ENCODE measurements around the gene HEATR5A.

DNA sequence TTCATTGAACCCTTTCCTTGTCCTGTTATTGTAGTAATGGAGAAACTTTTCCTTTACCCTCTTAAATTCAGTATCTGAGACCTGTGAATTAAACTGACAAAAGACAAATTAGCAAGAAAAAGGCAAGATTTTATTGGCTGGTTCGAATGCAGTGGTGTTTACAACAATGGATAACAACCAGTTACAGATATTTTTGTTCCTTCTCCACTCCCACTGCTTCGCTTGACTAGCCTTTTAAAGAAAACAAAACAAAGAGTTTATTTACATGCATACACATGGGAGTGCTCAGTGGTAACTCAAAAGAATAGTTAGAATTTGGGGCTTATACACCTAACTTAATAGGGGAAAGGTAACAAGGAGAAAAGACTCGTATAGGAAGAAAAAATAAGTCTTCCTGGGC, 175.7 kb downstream of the HEATR5A start:
- TF ChIP-seq, protein P1, sequence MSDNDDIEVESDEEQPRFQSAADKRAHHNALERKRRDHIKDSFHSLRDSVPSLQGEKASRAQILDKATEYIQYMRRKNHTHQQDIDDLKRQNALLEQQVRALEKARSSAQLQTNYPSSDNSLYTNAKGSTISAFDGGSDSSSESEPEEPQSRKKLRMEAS (IDR thresholded peaks at IDR 0.05; ENCODE audit: low read depth) = no peak
- TF ChIP-seq, protein P2, sequence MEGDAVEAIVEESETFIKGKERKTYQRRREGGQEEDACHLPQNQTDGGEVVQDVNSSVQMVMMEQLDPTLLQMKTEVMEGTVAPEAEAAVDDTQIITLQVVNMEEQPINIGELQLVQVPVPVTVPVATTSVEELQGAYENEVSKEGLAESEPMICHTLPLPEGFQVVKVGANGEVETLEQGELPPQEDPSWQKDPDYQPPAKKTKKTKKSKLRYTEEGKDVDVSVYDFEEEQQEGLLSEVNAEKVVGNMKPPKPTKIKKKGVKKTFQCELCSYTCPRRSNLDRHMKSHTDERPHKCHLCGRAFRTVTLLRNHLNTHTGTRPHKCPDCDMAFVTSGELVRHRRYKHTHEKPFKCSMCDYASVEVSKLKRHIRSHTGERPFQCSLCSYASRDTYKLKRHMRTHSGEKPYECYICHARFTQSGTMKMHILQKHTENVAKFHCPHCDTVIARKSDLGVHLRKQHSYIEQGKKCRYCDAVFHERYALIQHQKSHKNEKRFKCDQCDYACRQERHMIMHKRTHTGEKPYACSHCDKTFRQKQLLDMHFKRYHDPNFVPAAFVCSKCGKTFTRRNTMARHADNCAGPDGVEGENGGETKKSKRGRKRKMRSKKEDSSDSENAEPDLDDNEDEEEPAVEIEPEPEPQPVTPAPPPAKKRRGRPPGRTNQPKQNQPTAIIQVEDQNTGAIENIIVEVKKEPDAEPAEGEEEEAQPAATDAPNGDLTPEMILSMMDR (IDR thresholded peaks at IDR 0.05) = no peak
- TF ChIP-seq, protein P3, sequence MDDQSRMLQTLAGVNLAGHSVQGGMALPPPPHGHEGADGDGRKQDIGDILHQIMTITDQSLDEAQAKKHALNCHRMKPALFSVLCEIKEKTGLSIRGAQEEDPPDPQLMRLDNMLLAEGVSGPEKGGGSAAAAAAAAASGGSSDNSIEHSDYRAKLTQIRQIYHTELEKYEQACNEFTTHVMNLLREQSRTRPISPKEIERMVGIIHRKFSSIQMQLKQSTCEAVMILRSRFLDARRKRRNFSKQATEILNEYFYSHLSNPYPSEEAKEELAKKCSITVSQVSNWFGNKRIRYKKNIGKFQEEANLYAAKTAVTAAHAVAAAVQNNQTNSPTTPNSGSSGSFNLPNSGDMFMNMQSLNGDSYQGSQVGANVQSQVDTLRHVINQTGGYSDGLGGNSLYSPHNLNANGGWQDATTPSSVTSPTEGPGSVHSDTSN (IDR thresholded peaks at IDR 0.05) = no peak
- TF ChIP-seq POLR2AphosphoS5 (IDR thresholded peaks at IDR 0.05; ENCODE audit: low read depth, low read length) (no peak), FOXM1 (IDR thresholded peaks at IDR 0.05; ENCODE audit: low read depth) (no peak), EP300 (IDR thresholded peaks at IDR 0.05; ENCODE audit: borderline replicate concordance in 1 of 2, low read depth in 1 of 2, low read length in 1 of 2) (no peak), EZH2phosphoT487 (IDR thresholded peaks at IDR 0.05; ENCODE audit: borderline replicate concordance, low read depth) (no peak), TAF1 (IDR thresholded peaks at IDR 0.05; ENCODE audit: borderline replicate concordance, low read depth, low read length) (no peak), RAD21 (IDR thresholded peaks at IDR 0.05; ENCODE audit: low read length) (no peak), RXRA (IDR thresholded peaks at IDR 0.05; ENCODE audit: borderline replicate concordance, low read depth) (no peak), MEF2A (IDR thresholded peaks at IDR 0.05; ENCODE audit: borderline replicate concordance, low read depth) (no peak)
- TF ChIP-seq, protein P4, sequence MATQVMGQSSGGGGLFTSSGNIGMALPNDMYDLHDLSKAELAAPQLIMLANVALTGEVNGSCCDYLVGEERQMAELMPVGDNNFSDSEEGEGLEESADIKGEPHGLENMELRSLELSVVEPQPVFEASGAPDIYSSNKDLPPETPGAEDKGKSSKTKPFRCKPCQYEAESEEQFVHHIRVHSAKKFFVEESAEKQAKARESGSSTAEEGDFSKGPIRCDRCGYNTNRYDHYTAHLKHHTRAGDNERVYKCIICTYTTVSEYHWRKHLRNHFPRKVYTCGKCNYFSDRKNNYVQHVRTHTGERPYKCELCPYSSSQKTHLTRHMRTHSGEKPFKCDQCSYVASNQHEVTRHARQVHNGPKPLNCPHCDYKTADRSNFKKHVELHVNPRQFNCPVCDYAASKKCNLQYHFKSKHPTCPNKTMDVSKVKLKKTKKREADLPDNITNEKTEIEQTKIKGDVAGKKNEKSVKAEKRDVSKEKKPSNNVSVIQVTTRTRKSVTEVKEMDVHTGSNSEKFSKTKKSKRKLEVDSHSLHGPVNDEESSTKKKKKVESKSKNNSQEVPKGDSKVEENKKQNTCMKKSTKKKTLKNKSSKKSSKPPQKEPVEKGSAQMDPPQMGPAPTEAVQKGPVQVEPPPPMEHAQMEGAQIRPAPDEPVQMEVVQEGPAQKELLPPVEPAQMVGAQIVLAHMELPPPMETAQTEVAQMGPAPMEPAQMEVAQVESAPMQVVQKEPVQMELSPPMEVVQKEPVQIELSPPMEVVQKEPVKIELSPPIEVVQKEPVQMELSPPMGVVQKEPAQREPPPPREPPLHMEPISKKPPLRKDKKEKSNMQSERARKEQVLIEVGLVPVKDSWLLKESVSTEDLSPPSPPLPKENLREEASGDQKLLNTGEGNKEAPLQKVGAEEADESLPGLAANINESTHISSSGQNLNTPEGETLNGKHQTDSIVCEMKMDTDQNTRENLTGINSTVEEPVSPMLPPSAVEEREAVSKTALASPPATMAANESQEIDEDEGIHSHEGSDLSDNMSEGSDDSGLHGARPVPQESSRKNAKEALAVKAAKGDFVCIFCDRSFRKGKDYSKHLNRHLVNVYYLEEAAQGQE (IDR thresholded peaks at IDR 0.05; ENCODE audit: low read depth, low read length) = no peak
- TF ChIP-seq, protein P5, sequence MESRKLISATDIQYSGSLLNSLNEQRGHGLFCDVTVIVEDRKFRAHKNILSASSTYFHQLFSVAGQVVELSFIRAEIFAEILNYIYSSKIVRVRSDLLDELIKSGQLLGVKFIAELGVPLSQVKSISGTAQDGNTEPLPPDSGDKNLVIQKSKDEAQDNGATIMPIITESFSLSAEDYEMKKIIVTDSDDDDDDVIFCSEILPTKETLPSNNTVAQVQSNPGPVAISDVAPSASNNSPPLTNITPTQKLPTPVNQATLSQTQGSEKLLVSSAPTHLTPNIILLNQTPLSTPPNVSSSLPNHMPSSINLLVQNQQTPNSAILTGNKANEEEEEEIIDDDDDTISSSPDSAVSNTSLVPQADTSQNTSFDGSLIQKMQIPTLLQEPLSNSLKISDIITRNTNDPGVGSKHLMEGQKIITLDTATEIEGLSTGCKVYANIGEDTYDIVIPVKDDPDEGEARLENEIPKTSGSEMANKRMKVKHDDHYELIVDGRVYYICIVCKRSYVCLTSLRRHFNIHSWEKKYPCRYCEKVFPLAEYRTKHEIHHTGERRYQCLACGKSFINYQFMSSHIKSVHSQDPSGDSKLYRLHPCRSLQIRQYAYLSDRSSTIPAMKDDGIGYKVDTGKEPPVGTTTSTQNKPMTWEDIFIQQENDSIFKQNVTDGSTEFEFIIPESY (IDR thresholded peaks at IDR 0.05; ENCODE audit: borderline replicate concordance, low read depth) = no peak
- TF ChIP-seq, protein P6, sequence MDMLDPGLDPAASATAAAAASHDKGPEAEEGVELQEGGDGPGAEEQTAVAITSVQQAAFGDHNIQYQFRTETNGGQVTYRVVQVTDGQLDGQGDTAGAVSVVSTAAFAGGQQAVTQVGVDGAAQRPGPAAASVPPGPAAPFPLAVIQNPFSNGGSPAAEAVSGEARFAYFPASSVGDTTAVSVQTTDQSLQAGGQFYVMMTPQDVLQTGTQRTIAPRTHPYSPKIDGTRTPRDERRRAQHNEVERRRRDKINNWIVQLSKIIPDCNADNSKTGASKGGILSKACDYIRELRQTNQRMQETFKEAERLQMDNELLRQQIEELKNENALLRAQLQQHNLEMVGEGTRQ (IDR thresholded peaks at IDR 0.05; ENCODE audit: borderline replicate concordance, low read depth, low read length) = no peak
